NB4 (cell line): Measurements from ENCODE around the gene STK40.

ENCODE experiments used
- POLR2A ChIP-seq: IDR thresholded peaks from 2 replicates; pipeline ENCODE4 v1.6.1; 2011; ENCODE audit warnings: mild to moderate bottlenecking; ENCODE audit not compliant: insufficient read length; ENCODE audit errors: extremely low read depth
- TF ChIP-seq, protein P1 (sequence below): IDR thresholded peaks from one replicate; pipeline ENCODE4 v1.5.1; 2012; ENCODE audit warnings: low read depth, low read length
- TF ChIP-seq, protein P2 (sequence below): IDR thresholded peaks from 2 replicates; pipeline ENCODE4 v1.6.1; 2011; ENCODE audit warnings: low read depth, low read length

DNA sequence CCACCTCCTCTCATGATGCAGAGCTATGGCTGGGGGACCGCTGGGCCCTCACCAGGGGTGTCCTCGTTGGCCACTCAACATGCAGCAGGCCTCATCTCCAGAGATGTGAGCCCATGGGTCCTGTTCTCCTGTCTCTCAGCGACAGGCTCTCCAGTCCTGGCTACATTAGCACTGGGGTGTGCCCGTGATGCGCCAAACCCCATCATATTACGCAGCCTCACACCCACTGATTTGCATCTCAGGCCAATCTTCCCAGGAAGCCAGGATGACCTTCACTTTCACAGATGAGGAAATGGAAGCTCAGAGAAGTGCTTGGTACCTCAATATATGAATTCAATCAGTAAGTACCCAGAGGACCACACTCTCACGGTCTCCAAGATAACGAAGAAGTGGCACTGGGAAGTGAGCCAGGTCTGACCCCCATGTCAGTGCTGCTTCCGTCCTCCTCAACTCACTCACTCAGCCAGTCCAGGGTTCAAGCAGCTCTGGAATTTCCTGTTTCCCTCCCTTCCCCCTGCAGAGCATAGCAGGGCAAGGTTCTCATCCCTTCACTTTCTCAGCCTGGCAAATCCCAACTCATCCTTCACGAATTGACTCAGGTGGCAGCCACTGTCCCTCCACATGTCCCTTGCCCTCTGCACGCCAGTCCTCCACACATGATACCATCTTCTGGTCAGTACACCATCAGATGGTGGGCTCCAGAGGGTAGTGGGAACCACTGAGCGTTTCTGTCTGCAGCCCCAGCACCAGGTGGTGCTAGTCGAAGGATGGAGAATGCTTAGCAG lies 33.4 kb downstream of the STK40 start:
- TF ChIP-seq, protein P1, sequence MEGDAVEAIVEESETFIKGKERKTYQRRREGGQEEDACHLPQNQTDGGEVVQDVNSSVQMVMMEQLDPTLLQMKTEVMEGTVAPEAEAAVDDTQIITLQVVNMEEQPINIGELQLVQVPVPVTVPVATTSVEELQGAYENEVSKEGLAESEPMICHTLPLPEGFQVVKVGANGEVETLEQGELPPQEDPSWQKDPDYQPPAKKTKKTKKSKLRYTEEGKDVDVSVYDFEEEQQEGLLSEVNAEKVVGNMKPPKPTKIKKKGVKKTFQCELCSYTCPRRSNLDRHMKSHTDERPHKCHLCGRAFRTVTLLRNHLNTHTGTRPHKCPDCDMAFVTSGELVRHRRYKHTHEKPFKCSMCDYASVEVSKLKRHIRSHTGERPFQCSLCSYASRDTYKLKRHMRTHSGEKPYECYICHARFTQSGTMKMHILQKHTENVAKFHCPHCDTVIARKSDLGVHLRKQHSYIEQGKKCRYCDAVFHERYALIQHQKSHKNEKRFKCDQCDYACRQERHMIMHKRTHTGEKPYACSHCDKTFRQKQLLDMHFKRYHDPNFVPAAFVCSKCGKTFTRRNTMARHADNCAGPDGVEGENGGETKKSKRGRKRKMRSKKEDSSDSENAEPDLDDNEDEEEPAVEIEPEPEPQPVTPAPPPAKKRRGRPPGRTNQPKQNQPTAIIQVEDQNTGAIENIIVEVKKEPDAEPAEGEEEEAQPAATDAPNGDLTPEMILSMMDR = no peak
- TF ChIP-seq, protein P2, sequence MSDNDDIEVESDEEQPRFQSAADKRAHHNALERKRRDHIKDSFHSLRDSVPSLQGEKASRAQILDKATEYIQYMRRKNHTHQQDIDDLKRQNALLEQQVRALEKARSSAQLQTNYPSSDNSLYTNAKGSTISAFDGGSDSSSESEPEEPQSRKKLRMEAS = no peak
- no peak for TF ChIP-seq POLR2A
